GM19099 (cell line): Measurements from ENCODE around the gene SSX7.
"Not testable (repeated sequence)": the region's sequence is repeated elsewhere in the genome, so short reads cannot be mapped to it uniquely, and the experiment has no call there.

ENCODE experiments used
- POLR2A ChIP-seq: IDR thresholded peaks from 3 replicates; pipeline ENCODE4 v1.6.1; 2011; ENCODE audit warnings: low read depth; ENCODE audit not compliant: insufficient read length; ENCODE audit errors: extremely low read depth

Gene SSX7, protein sequence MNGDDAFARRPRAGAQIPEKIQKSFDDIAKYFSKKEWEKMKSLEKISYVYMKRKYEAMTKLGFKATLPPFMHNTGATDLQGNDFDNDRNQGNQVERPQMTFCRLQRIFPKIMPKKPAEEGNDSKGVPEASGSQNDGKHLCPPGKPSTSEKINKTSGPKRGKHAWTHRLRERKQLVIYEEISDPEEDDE

DNA sequence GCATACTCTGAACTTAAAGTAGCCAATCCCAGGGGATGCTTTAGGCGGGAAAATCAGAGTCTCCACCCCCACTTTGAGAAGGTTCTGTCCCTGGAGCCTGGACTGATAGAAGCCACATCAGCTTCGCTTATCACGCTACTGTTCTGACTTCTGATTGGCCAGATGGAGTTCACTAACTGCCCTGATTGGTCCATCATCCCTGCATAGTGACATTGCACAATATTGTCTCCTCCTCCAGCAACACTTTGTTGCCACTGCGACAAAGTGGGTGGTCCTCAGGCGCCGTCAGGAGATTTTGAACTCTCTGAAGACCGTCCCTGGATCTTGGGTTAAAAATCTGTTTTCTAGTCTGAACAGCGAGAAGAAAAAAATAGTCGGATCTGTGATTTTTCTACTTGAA, at the start of gene SSX7:
TSS of gene SSX7 (minus strand) at position 101 of the 400 bp plus-strand sequence. CDS start 1,428 bp downstream, outside the sequence.
- not testable (repeated sequence) for TF ChIP-seq POLR2A

DNA sequence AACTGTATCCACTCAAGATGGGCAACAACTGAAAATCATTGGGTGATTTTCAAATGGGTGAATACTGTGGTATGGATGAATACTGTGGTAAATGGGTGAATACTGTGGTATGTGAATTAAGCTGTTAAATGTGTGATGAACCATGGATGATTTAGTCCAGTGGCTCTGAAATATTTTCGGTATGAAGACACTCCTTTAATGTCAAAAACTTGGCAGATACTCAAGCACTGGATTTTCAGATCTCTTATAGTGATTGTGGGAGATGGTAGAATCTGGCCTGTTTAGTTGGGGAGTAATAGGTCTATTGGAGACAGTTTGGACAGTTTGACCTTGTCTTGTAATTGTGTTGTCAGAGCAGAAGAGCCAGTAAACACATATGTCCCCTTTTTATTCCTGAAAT, 45.7 kb downstream of the SSX7 start:
- TF ChIP-seq POLR2A = no peak

DNA sequence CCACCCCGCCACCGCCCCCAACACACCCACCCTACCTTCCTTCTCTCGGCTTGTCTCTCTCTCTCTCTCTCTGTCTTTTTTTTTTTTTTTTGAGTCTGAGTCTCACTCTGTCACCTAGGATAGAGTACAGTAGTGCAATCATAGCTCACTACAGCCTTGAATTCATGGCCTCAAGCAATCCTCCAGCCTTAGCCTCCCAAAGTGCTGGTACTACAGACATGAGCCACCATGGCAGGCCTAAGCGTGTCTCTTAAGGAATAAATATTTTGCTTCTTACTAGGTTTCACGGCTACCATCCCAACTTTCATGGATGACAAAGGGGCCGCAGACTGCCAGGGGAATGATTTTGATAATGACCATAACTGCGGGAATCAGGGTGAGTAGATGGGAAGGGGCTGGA, 55.8 kb downstream of the SSX7 start:
- TF ChIP-seq POLR2A = no peak

DNA sequence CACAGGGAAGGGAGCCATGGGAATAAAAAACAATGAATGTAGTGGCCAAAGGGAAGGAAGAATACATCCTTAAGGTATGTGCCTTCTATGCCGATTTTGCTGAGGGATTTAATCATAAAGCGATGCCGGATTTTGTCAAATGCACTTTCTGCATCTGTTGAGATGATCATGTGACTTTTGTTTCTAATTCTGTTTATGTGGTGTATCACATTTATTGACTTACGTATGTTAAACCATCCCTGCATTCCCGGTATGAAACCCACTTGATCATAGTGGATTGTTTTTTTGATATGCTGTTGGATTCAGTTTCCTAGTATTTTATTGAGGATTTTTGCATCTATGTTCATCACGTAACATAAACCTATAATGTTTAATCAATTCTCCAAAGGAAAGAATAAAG, 60.0 kb downstream of the SSX7 start:
- TF ChIP-seq POLR2A = no peak
